Calu3 (cell line): ENCODE data around the gene RNF115. TPM values are rescaled to one million over a fixed set of nuclear protein-coding genes. Genes with fewer than 3 reads are reported as not detected.

Source experiments
- BruUV-seq: library from RNA; stranded (reverse); fragments of 400-500 nt; replicated peaks from 2 replicates; lab custom pipeline; 2021; lab: Mats Ljungman, UMichigan
- CTCF ChIA-PET: fragments of 300-600 bp; sonication (Branson Sonifier 250); formaldehyde crosslinking; loops from one replicate; lab custom pipeline; 2022; ENCODE audit warnings: antibody characterized with exemption; lab: Charles Lee
- DNase-seq: peaks from one replicate; pipeline ENCODE4 v3.0.0; 2022
- H3K27ac Mint-ChIP-seq: one replicate; pipeline ENCODE4 v1.8.0; 2022; ENCODE audit warnings: mixed read lengths; ENCODE audit not compliant: unreplicated experiment
- H3K27me3 Mint-ChIP-seq: one replicate; pipeline ENCODE4 v1.8.0; 2022; ENCODE audit warnings: mixed read lengths; ENCODE audit not compliant: unreplicated experiment
- H3K36me3 Mint-ChIP-seq: one replicate; pipeline ENCODE4 v1.8.0; 2022; ENCODE audit warnings: mild to moderate bottlenecking, moderate library complexity, mixed read lengths; ENCODE audit not compliant: insufficient read depth, unreplicated experiment
- H3K4me1 Mint-ChIP-seq: one replicate; pipeline ENCODE4 v1.8.0; 2022; ENCODE audit warnings: mild to moderate bottlenecking, low read depth, mixed read lengths; ENCODE audit not compliant: unreplicated experiment
- H3K4me3 Mint-ChIP-seq: one replicate; pipeline ENCODE4 v1.8.0; 2022; ENCODE audit warnings: mild to moderate bottlenecking, low read depth, moderate library complexity, mixed read lengths; ENCODE audit not compliant: unreplicated experiment
- H3K9me3 Mint-ChIP-seq: one replicate; pipeline ENCODE4 v1.8.0; 2022; ENCODE audit warnings: low read depth, mixed read lengths; ENCODE audit not compliant: unreplicated experiment
- intact Hi-C: fragments of 100-400 bp; cut with micrococcal nuclease; formaldehyde crosslinking; loops from one replicate; pipeline ENCODE4 v1.10.0; 2022; ENCODE audit not compliant: unreplicated experiment
- total RNA-seq: library from RNA; stranded (reverse); gene quantifications from 2 replicates; pipeline ENCODE4 v1.2.3, GENCODE V29; 2022
- TF ChIP-seq, protein P1 (sequence below): fragments of 200-600 bp; IDR thresholded peaks from one replicate; pipeline ENCODE4 v1.8.0; 2022; ENCODE audit warnings: antibody characterized with exemption; ENCODE audit not compliant: unreplicated experiment

The RNF115 gene
- total RNA-seq, 1 experiment from 2014 or later = 9.5 TPM

DNA sequence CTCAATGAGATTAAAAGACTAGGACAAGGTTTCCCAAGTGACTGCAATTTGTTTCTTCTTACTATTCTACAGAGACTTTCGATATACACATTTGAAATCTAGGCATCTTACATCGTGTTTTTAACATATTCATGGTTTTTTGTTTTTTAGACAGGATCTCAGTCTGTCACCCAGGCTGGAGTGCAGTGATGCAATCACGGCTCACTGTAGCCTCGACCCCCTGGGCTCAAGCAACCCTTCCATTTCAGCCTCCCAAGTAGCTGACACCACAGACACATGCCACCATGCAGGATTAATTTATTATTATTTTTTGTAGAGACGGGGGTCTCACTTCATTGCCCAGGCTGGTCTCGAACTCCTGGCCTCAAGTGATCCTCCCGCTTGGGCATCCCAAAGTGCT is 118.3 kb downstream of the RNF115 start:
- Mint-ChIP-seq H3K27me3 (no peaks in the 10 kb centered on the region), H3K36me3 (no peaks in the 10 kb centered on the region), H3K4me1 (peaks cover 31% of the 10 kb centered on the region), H3K27ac (no peak overlapping the region), H3K9me3 (peaks cover 3% of the 10 kb centered on the region), H3K4me3 (no peak overlapping the region)
- TF ChIP-seq, protein P1, sequence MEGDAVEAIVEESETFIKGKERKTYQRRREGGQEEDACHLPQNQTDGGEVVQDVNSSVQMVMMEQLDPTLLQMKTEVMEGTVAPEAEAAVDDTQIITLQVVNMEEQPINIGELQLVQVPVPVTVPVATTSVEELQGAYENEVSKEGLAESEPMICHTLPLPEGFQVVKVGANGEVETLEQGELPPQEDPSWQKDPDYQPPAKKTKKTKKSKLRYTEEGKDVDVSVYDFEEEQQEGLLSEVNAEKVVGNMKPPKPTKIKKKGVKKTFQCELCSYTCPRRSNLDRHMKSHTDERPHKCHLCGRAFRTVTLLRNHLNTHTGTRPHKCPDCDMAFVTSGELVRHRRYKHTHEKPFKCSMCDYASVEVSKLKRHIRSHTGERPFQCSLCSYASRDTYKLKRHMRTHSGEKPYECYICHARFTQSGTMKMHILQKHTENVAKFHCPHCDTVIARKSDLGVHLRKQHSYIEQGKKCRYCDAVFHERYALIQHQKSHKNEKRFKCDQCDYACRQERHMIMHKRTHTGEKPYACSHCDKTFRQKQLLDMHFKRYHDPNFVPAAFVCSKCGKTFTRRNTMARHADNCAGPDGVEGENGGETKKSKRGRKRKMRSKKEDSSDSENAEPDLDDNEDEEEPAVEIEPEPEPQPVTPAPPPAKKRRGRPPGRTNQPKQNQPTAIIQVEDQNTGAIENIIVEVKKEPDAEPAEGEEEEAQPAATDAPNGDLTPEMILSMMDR = no peak
- BruUV-seq = no TSS peak
- CTCF ChIA-PET = interaction anchor here (1.2 kb wide), 1 partner anchor 16 kb away, joined by 3 read pairs; no protein-coding TSS in a partner anchor
- intact Hi-C loops = no loop called here
- no peak for DNase-seq

DNA sequence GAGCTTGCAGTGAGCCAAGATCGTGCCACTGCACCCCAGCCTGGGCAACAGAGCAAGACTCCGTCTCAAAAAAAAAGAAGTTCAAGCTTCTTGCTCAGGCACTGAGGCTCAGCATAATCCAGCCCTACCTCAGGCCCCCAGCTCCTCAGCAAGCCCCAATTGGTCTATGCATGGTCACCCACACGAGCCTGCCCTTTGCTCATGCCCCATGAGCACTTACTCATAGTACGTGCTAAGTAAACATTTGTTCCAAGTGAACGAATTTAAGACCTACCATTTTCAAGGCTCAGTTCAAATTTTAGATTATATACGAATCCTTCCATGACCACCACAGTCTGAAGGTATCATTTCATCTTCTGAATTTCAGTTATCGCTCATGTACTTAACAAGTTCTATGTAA is 121.1 kb downstream of the RNF115 start:
- CTCF ChIA-PET = no interaction called here
- TF ChIP-seq, protein P1 = no peak
- H3K36me3 Mint-ChIP-seq = no peaks in the 10 kb centered on the region
- BruUV-seq = no TSS peak
- peaks cover 24% of the 10 kb centered on the region for H3K4me1 Mint-ChIP-seq
- no peak overlapping the region for H3K27ac Mint-ChIP-seq
- intact Hi-C loops = no loop called here
- no peaks in the 10 kb centered on the region for H3K27me3 Mint-ChIP-seq
- H3K9me3 Mint-ChIP-seq = no peaks in the 10 kb centered on the region
- no peak overlapping the region for H3K4me3 Mint-ChIP-seq
- no peak for DNase-seq

DNA sequence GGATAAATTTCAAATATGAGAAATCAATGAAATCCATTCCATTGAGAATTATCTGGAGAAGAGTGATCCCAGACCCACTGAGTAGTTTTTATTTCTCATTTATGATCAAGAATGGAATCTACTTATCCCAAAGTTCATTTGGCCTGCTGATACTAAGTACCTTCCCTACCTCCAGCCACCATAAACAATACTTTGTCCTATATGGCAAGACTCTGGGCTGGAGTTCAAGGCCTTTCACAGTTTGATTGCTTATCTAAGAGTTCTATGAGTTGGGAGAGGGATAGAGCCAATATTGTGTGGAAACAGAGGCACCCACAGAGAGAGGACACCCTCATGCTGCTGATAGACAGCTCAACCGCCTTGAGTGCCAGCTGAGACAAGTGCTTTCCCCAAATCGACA is 121.8 kb downstream of the RNF115 start:
- CTCF ChIA-PET = no interaction called here
- Mint-ChIP-seq H3K27me3 (no peaks in the 10 kb centered on the region), H3K4me3 (no peak overlapping the region), H3K9me3 (no peaks in the 10 kb centered on the region), H3K27ac (no peak overlapping the region), H3K36me3 (no peaks in the 10 kb centered on the region), H3K4me1 (peaks cover 16% of the 10 kb centered on the region)
- BruUV-seq = no TSS peak
- intact Hi-C loops = no loop called here
- DNase-seq = no peak
- TF ChIP-seq, protein P1 = no peak

DNA sequence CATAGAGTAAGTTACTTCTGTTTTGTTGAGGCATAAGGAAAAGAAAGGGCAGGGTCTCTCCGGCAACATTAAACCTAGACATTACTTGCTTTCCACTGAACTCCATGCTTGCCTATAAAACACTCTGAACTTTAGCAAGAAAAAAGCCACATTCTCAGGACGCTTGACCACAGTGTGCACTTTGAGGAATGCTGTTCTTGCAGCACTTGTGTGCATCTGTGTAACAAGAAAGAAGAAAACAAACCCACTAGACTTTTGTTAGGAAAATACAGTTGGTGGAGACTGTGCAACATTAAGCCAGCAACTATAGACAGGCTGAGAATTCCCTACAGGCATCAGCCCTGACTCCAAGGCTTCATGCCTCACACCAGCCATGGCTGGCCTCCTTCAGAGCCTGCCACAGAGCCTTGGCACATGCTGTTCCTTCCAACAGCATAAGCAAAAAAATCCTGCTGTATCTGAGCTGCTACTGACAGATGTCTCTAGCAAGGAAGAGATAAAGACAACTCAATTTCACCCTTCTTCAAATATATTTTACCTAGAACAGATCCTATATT is 122.5 kb downstream of the RNF115 start:
- TF ChIP-seq, protein P1 = no peak
- BruUV-seq = no TSS peak
- Mint-ChIP-seq H3K27ac (no peak overlapping the region), H3K27me3 (no peaks in the 10 kb centered on the region), H3K4me3 (no peak overlapping the region), H3K4me1 (peaks cover 10% of the 10 kb centered on the region), H3K9me3 (no peaks in the 10 kb centered on the region), H3K36me3 (no peaks in the 10 kb centered on the region)
- no peak for DNase-seq
- intact Hi-C loops = no loop called here
- CTCF ChIA-PET = no interaction called here
